HEK293T (cell line): ENCODE results near the gene THAP5.

Source experiments
- ARNT ChIP-seq: fragments of 450-650 bp; IDR thresholded peaks from 2 replicates; pipeline ENCODE4 v1.6.1; 2017; ENCODE audit warnings: mild to moderate bottlenecking
- BHLHE40 ChIP-seq: fragments of 450-650 bp; IDR thresholded peaks from 2 replicates; pipeline ENCODE4 v1.6.1; 2016; ENCODE audit warnings: mild to moderate bottlenecking, moderate library complexity, borderline replicate concordance
- FOXM1 ChIP-seq: fragments of 450-650 bp; IDR thresholded peaks from 2 replicates; pipeline ENCODE4 v1.6.1; 2017; ENCODE audit warnings: mild to moderate bottlenecking, borderline replicate concordance
- LEF1 ChIP-seq: fragments of 450-650 bp; IDR thresholded peaks from 2 replicates; pipeline ENCODE4 v1.6.1; 2017; ENCODE audit warnings: mild to moderate bottlenecking, borderline replicate concordance
- NFRKB ChIP-seq: fragments of 450-650 bp; IDR thresholded peaks from 2 replicates; pipeline ENCODE4 v1.6.1; 2016; ENCODE audit warnings: mild to moderate bottlenecking, moderate library complexity
- SUZ12 ChIP-seq: fragments of 450-650 bp; IDR thresholded peaks from 2 replicates; pipeline ENCODE4 v1.6.1; 2016; ENCODE audit warnings: mild to moderate bottlenecking
- ZNF384 ChIP-seq: fragments of 450-650 bp; IDR thresholded peaks from 2 replicates; pipeline ENCODE4 v1.6.1; 2016

- TF ChIP-seq ZNF384 (no peak), ARNT (no peak), LEF1 (no peak), NFRKB (no peak), SUZ12 (no peak), BHLHE40 (no peak), FOXM1 (no peak)
Measured at GRCh38 chr7:108598153-108598552, 28.6 kb upstream of the THAP5 start.
